ENCODE data around the gene P3H4.
"Not testable (repeated sequence)": the region's sequence is repeated elsewhere in the genome, so short reads cannot be mapped to it uniquely, and the experiment has no call there.

Gene P3H4

GRCh38 chr17:41837761-41838538 is 26.2 kb upstream of the P3H4 start, which contains the start of gene KLHL10:
TSS of gene KLHL10 (plus strand) at chr17:41837825. CDS start at chr17:41837933, 108 bp downstream.
- TF ChIP-seq CTCF (IDR thresholded peaks at IDR 0.05; ENCODE audit: borderline replicate concordance, insufficient read depth, low read depth, low read length): no peak
- no peak within 1 kb of the TSS for H3K4me3 ChIP-seq (ENCODE audit: low read depth, low read length)

GRCh38 chr17:41836550-41837196 is 24.9 kb upstream of the P3H4 start:
- TF ChIP-seq CTCF (IDR thresholded peaks at IDR 0.05; ENCODE audit: borderline replicate concordance, insufficient read depth, low read depth, low read length): no peak
- H3K4me3 ChIP-seq (ENCODE audit: low read depth, low read length): peak overlapping the region; percentile 72

- peak within 1 kb of the TSS; percentile 72 for H3K4me3 ChIP-seq (ENCODE audit: low read depth, low read length)
- TF ChIP-seq CTCF (IDR thresholded peaks at IDR 0.05; ENCODE audit: borderline replicate concordance, insufficient read depth, low read depth, low read length): no peak
Observed at GRCh38 chr17:41835800-41836549, 24.2 kb upstream of the P3H4 start, which contains the start of gene NT5C3B. TSS of gene NT5C3B (minus strand) at chr17:41836232. CDS start at chr17:41836193, 39 bp downstream.

- TF ChIP-seq CTCF (IDR thresholded peaks at IDR 0.05; ENCODE audit: borderline replicate concordance, insufficient read depth, low read depth, low read length): no peak
- H3K4me3 ChIP-seq (ENCODE audit: low read depth, low read length): peak overlapping the region; percentile 72
Observed at GRCh38 chr17:41835214-41835799, 23.6 kb upstream of the P3H4 start.

GRCh38 chr17:41829961-41830360 is 18.2 kb upstream of the P3H4 start:
- H3K4me3 ChIP-seq (ENCODE audit: low read depth, low read length): not testable (repeated sequence)

GRCh38 chr17:41825175-41825845 is 13.6 kb upstream of the P3H4 start:
- TF ChIP-seq CTCF (IDR thresholded peaks at IDR 0.05; ENCODE audit: borderline replicate concordance, insufficient read depth, low read depth, low read length): no peak
- H3K4me3 ChIP-seq (ENCODE audit: low read depth, low read length): no peak overlapping the region

Measured in GM12875 (cell line).